Measurements from ENCODE around the gene CHST15. TPM values are rescaled to one million over a fixed set of nuclear protein-coding genes. Genes with fewer than 3 reads are reported as not detected.

Gene CHST15
- polyA plus RNA-seq, 1 donor from 2014 or later, result 0.79 TPM

DNA sequence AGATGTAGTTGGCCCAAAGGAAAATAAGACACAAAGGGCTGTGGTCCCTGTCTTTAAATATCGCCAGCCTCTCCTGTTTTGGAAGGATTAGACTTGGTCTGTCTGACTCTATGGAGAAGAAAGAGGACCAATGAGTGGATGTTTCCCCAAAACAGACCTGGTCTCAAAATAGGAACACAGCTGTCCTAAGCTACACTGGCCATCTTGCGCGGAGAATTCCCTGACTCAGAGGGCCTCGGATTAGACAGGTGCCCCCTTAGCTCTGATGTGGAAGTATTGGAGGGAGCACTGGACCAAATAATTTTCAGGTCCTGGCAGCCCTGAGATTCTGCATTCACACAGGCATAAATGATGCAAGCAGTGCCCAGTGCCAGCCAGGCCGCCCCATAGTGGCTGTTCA lies 56.1 kb downstream of the CHST15 start:
- TF ChIP-seq TAF1 (IDR thresholded peaks at IDR 0.05; ENCODE audit: low read depth) (no peak), EZH2 (IDR thresholded peaks at IDR 0.05; ENCODE audit: borderline replicate concordance, insufficient read depth, low read length, poor library complexity, severe bottlenecking) (no peak), SMC3 (conservative IDR thresholded peaks at IDR 0.05; ENCODE audit: poor library complexity) (no peak), RAD21 (conservative IDR thresholded peaks at IDR 0.05) (no peak), EP300 (conservative IDR thresholded peaks at IDR 0.05; ENCODE audit: poor library complexity, severe bottlenecking) (no peak), MXI1 (conservative IDR thresholded peaks at IDR 0.05; ENCODE audit: poor library complexity, severe bottlenecking) (no peak), POLR2AphosphoS5 (IDR thresholded peaks at IDR 0.05) (no peak)
- TF ChIP-seq, protein P1, sequence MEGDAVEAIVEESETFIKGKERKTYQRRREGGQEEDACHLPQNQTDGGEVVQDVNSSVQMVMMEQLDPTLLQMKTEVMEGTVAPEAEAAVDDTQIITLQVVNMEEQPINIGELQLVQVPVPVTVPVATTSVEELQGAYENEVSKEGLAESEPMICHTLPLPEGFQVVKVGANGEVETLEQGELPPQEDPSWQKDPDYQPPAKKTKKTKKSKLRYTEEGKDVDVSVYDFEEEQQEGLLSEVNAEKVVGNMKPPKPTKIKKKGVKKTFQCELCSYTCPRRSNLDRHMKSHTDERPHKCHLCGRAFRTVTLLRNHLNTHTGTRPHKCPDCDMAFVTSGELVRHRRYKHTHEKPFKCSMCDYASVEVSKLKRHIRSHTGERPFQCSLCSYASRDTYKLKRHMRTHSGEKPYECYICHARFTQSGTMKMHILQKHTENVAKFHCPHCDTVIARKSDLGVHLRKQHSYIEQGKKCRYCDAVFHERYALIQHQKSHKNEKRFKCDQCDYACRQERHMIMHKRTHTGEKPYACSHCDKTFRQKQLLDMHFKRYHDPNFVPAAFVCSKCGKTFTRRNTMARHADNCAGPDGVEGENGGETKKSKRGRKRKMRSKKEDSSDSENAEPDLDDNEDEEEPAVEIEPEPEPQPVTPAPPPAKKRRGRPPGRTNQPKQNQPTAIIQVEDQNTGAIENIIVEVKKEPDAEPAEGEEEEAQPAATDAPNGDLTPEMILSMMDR (IDR thresholded peaks at IDR 0.05; ENCODE audit: poor library complexity, severe bottlenecking), result no peak
- TF ChIP-seq, protein P2, sequence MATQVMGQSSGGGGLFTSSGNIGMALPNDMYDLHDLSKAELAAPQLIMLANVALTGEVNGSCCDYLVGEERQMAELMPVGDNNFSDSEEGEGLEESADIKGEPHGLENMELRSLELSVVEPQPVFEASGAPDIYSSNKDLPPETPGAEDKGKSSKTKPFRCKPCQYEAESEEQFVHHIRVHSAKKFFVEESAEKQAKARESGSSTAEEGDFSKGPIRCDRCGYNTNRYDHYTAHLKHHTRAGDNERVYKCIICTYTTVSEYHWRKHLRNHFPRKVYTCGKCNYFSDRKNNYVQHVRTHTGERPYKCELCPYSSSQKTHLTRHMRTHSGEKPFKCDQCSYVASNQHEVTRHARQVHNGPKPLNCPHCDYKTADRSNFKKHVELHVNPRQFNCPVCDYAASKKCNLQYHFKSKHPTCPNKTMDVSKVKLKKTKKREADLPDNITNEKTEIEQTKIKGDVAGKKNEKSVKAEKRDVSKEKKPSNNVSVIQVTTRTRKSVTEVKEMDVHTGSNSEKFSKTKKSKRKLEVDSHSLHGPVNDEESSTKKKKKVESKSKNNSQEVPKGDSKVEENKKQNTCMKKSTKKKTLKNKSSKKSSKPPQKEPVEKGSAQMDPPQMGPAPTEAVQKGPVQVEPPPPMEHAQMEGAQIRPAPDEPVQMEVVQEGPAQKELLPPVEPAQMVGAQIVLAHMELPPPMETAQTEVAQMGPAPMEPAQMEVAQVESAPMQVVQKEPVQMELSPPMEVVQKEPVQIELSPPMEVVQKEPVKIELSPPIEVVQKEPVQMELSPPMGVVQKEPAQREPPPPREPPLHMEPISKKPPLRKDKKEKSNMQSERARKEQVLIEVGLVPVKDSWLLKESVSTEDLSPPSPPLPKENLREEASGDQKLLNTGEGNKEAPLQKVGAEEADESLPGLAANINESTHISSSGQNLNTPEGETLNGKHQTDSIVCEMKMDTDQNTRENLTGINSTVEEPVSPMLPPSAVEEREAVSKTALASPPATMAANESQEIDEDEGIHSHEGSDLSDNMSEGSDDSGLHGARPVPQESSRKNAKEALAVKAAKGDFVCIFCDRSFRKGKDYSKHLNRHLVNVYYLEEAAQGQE (IDR thresholded peaks at IDR 0.05; ENCODE audit: borderline replicate concordance), result no peak
- H3K27me3 ChIP-seq (ENCODE audit: insufficient read depth, low read depth, low read length), result no peaks in the 10 kb centered on the region
- H3K9me3 ChIP-seq (ENCODE audit: low read length), result no peaks in the 10 kb centered on the region
- no peaks in the 10 kb centered on the region for H3K79me2 ChIP-seq (replicated peaks; ENCODE audit: insufficient read depth, low read length)
- H3K27ac ChIP-seq (ENCODE audit: low read length), result no peak overlapping the region
- no peak overlapping the region for H3K4me3 ChIP-seq (ENCODE audit: low read length)
- no peaks in the 10 kb centered on the region for H3F3A ChIP-seq (ENCODE audit: insufficient read depth, low read length, poor library complexity, severe bottlenecking)
- no peak overlapping the region for H3K9ac ChIP-seq (ENCODE audit: low read length)
- H4K20me1 ChIP-seq (ENCODE audit: insufficient read depth), result no peaks in the 10 kb centered on the region
- H3K4me2 ChIP-seq (ENCODE audit: low read length), result no peak overlapping the region
- H3K36me3 ChIP-seq (ENCODE audit: insufficient read depth, low read length), result no peaks in the 10 kb centered on the region
- H3K9me2 ChIP-seq (ENCODE audit: insufficient read depth, low read length), result no peaks in the 10 kb centered on the region
- no peak overlapping the region for H2AFZ ChIP-seq (ENCODE audit: low read depth, low read length)

DNA sequence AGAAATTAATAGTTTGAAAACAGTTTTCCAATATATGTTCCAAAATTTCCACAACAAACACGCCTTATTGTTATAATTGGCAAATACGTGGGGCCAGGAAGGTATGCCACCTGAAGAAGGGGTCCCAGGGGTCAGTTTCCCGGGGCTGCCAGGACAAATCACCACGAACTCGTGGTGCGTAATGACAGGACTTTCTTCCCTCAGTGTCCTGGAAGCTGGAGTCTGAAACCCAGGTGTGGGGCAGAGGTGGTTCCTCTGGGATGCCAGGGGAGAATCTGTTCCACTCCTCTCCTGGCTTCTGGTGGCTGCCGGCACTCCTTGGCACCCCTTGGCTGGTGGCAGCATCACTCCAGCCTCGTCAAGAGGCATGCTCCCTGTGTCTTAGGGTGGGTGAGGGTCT lies 56.7 kb downstream of the CHST15 start:
- no peaks in the 10 kb centered on the region for H3K27me3 ChIP-seq (ENCODE audit: insufficient read depth, low read depth, low read length)
- no peak overlapping the region for H2AFZ ChIP-seq (ENCODE audit: low read depth, low read length)
- no peaks in the 10 kb centered on the region for H4K20me1 ChIP-seq (ENCODE audit: insufficient read depth)
- H3K4me2 ChIP-seq (ENCODE audit: low read length), result no peak overlapping the region
- no peaks in the 10 kb centered on the region for H3F3A ChIP-seq (ENCODE audit: insufficient read depth, low read length, poor library complexity, severe bottlenecking)
- H3K9me3 ChIP-seq (ENCODE audit: low read length), result no peaks in the 10 kb centered on the region
- no peaks in the 10 kb centered on the region for H3K9me2 ChIP-seq (ENCODE audit: insufficient read depth, low read length)
- H3K27ac ChIP-seq (ENCODE audit: low read length), result no peak overlapping the region
- TF ChIP-seq SMC3 (conservative IDR thresholded peaks at IDR 0.05; ENCODE audit: poor library complexity) (no peak), EP300 (conservative IDR thresholded peaks at IDR 0.05; ENCODE audit: poor library complexity, severe bottlenecking) (no peak)
- no peaks in the 10 kb centered on the region for H3K36me3 ChIP-seq (ENCODE audit: insufficient read depth, low read length)
- no peaks in the 10 kb centered on the region for H3K79me2 ChIP-seq (replicated peaks; ENCODE audit: insufficient read depth, low read length)
- H3K9ac ChIP-seq (ENCODE audit: low read length), result no peak overlapping the region
- no peak overlapping the region for H3K4me3 ChIP-seq (ENCODE audit: low read length)
